ENCODE measurements around the gene ACTC1.
"Not testable (repeated sequence)": the region's sequence is repeated elsewhere in the genome, so short reads cannot be mapped to it uniquely, and the experiment has no call there.

The ACTC1 gene

GRCh38 chr15:34821831-34822230 is 26.5 kb upstream of the ACTC1 start:
- no peak overlapping the region for H3K4me3 ChIP-seq (ENCODE audit: low read depth, low read length)
- DNase-seq: no peak
- no peak for TF ChIP-seq CTCF (IDR thresholded peaks at IDR 0.05; ENCODE audit: low read depth, low read length, missing control alignments)
- no peaks in the 10 kb centered on the region for H3K27me3 ChIP-seq (replicated peaks)
- H3K36me3 ChIP-seq (replicated peaks): no peaks in the 10 kb centered on the region
- in situ Hi-C loops (cut with HindIII; ENCODE audit: low pct_ligation_motif_present, low sequenced_read_pairs): loop anchor here (25.0 kb wide), 1 partner anchor 110 kb away; no protein-coding TSS in a partner anchor
- H3K27ac ChIP-seq: no peak overlapping the region

GRCh38 chr15:34820110-34820509 is 24.8 kb upstream of the ACTC1 start:
- Histone ChIP-seq H3K4me3 (ENCODE audit: low read depth, low read length) (no peak overlapping the region), H3K27ac (no peak overlapping the region), H3K36me3 (replicated peaks) (no peaks in the 10 kb centered on the region), H3K27me3 (replicated peaks) (no peaks in the 10 kb centered on the region)
- no peak for DNase-seq
- no peak for TF ChIP-seq CTCF (IDR thresholded peaks at IDR 0.05; ENCODE audit: low read depth, low read length, missing control alignments)
- in situ Hi-C loops (cut with HindIII; ENCODE audit: low pct_ligation_motif_present, low sequenced_read_pairs): loop anchor here (25.0 kb wide), 1 partner anchor 108 kb away; no protein-coding TSS in a partner anchor

- in situ Hi-C loops (cut with HindIII; ENCODE audit: low pct_ligation_motif_present, low sequenced_read_pairs): loop anchor here (25.0 kb wide), 1 partner anchor 106 kb away; no protein-coding TSS in a partner anchor
- no peak for TF ChIP-seq CTCF (IDR thresholded peaks at IDR 0.05; ENCODE audit: low read depth, low read length, missing control alignments)
- Histone ChIP-seq H3K36me3 (replicated peaks) (no peaks in the 10 kb centered on the region), H3K27ac (no peak overlapping the region), H3K27me3 (replicated peaks) (no peaks in the 10 kb centered on the region), H3K4me3 (ENCODE audit: low read depth, low read length) (no peak overlapping the region)
- DNase-seq: no peak
Measured at GRCh38 chr15:34818526-34818925, 23.2 kb upstream of the ACTC1 start.

- Histone ChIP-seq H3K27me3 (replicated peaks) (no peaks in the 10 kb centered on the region), H3K36me3 (replicated peaks) (no peaks in the 10 kb centered on the region), H3K4me3 (ENCODE audit: low read depth, low read length) (no peak overlapping the region), H3K27ac (no peak overlapping the region)
- in situ Hi-C loops (cut with HindIII; ENCODE audit: low pct_ligation_motif_present, low sequenced_read_pairs): loop anchor here (25.0 kb wide), 1 partner anchor 104 kb away; no protein-coding TSS in a partner anchor
- DNase-seq: no peak
- TF ChIP-seq CTCF (IDR thresholded peaks at IDR 0.05; ENCODE audit: low read depth, low read length, missing control alignments): no peak
Measured at GRCh38 chr15:34815836-34816235, 20.5 kb upstream of the ACTC1 start.

GRCh38 chr15:34813446-34814190 is 18.3 kb upstream of the ACTC1 start:
- TF ChIP-seq CTCF (IDR thresholded peaks at IDR 0.05; ENCODE audit: low read depth, low read length, missing control alignments): no peak
- Histone ChIP-seq H3K27me3 (replicated peaks) (no peaks in the 10 kb centered on the region), H3K4me3 (ENCODE audit: low read depth, low read length) (no peak overlapping the region), H3K27ac (no peak overlapping the region), H3K36me3 (replicated peaks) (no peaks in the 10 kb centered on the region)
- in situ Hi-C loops (cut with HindIII; ENCODE audit: low pct_ligation_motif_present, low sequenced_read_pairs): loop anchor here (25.0 kb wide), 1 partner anchor 101 kb away; no protein-coding TSS in a partner anchor
- no peak for DNase-seq

GRCh38 chr15:34812868-34813365 is 17.6 kb upstream of the ACTC1 start:
- H3K27ac ChIP-seq: peak overlapping the region; percentile 39
- H3K36me3 ChIP-seq (replicated peaks); H3K4me3 ChIP-seq (ENCODE audit: low read depth, low read length); DNase-seq; H3K27me3 ChIP-seq (replicated peaks): not testable (repeated sequence)
- in situ Hi-C loops (cut with HindIII; ENCODE audit: low pct_ligation_motif_present, low sequenced_read_pairs): loop anchor here (25.0 kb wide), 1 partner anchor 101 kb away; no protein-coding TSS in a partner anchor

All from brain microvascular endothelial cell (primary cell).